Measurements from ENCODE around the gene DRD2.

The DRD2 gene

DNA sequence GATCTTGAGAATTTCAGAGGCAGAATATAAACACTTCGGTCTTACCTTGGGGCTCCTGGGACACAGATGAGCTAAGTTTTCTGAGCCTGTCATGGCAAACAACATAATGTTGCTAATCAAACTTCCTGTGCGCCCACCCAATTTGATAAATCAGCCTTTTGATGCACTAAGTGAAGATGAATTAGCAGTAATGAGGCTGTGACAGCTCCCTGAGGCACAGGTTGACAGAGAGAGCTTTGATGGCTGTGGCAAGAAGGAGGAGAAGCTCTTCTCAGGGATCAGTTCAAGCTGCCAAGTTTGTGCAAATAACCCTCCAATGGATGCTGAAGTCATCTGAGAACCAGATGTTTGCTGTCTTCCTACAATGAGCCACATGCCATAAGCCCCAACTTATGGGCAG is 34.4 kb downstream of the DRD2 start:
- no peak for DNase-seq

DNA sequence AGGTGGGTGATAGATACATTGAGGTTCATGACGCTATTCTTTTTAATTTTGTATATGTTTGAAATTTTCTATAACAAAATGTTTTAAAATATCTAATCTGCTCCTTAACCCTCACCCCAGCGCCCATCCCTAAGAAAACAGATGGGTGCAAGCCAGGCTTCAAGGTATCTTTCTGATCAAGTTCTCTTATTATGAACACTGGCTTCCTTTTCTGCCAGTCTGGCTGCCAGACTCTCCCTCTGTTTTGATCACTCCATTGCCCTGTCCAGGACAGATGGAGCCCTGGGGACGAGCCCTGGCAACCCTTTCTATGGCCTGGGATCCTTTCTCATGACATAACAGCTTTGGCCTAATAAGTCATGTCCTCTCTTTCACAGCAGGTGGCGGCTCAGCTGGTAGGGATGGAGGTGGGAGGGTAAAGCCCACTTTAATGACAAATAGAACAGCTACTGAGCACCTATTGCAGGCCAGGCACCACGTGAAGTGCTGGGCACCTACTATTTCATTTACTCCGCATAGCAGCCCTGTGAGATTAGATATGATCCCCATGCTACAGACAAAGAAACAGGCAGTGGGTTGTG is 38.4 kb downstream of the DRD2 start:
- no peak for DNase-seq

DNA sequence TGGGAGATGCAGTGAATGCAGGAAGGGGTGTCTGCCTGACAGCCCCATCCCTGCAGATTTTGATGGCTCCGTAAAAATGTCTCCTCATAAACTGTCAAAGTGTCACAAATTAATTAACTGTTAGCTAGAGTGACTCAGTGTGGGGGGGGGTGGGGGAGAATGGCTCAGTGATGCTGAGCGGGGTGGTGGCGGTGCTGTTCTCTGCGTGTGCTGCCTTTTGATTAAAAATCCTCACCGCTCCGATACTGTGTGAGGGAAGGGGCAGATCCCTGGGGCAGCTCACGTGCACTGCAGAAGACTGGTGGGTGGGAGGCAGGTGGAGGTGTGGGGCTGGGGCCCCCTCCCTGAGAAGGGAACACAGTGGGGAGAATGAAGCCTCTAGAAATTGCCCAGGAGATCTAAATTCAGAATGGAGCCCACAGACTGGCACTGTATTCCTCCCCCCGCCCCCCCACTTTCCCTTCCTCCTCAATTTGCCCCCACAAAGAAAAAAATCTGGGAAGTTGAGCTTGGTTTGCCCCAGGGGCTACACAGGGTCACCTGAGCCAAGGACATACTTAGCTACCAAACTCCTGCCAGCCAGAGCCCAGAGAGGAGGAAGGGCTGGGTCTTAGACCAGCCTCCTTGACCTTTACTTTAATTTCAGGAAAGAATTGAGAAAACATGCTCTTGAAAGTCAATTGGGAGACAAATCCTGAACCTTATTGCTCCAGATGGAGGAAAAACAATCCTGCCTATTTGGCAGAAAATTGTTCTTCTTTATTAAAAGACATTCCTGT is 39.8 kb downstream of the DRD2 start:
- no peak for DNase-seq

DNA sequence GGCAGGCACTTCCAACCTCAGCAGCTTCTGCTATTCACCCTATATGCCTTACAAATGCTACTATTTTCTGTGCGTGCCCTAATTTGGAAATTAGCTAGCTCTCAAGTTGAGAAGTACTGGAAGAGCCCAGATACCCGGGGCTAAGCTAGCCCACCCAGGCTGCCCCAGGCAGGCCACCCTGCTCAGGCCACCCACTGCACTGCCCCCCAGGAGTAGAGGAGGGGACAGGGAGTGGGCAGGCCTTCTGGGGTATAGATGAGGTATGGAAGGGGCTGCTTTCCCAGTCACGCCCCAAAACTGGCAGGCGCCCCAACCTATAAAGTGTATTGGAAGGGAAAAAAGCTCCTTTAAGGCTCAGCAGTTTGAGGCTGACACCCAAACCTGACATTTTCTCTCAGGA is 43.5 kb downstream of the DRD2 start:
- no peak for DNase-seq

DNA sequence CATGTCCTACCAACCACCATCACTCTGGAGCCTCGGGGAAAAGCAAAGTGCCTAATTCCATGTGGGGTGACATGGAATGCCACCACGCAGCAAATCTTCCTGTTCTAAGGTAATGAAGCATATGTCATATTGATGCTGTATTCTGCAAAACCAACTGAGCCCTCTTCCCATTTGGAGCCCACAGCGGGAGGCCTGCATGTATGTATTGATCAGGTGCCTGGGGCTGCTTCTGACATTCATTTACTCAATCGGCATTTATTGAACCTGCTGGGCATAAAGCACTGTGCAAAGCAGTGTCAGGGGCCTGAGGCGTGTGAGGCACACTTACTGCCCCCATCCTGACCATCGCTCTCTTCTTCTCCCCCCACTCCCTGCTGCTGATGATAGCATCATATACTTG is 48.5 kb downstream of the DRD2 start:
- DNase-seq: no peak

DNA sequence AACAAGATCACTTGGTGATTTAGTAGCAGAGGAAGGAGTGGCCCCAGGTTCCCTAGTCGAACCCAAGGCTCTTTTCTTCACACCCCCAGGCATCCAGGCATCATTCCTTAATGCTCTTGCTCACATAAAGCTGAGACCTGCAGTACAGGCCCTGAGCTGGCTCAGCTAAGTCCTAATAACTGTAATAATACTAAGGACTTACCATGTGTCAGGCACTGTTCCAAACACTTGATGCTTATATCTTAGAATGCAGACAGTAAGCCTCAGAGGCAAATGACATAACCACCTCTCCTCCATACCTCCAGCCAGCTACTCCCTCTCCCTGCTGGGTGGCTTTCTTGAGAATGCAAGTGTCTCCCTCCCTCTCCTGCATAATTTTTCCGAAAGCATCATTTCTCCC is 54.4 kb downstream of the DRD2 start:
- DNase-seq: no peak

DNA sequence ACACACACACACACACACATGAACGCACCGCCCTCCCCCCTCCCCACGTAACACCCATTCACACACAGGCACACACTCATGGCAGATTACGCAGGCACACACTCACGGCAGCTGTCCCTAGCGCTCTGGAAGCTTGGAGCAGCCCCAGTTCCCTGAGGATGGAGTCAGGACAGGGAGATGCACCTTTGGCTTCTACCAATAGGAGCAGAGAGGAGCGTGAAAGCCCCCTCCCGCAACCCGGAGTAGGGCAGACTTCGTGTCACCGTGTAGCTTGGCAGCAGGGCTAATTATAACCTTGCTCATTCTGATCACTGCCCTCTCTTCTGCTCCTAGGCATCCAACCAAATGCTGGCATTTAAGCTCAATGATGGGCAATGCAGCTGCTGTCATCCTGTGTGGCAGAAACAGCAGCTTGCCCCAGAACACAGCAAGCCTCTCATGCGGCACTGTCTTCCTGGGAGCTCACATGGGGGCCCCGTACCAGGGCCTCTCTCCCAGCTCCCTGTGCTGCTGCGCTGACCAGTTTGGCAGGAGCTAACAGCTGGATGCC is 55.7 kb downstream of the DRD2 start:
- no peak for DNase-seq

DNA sequence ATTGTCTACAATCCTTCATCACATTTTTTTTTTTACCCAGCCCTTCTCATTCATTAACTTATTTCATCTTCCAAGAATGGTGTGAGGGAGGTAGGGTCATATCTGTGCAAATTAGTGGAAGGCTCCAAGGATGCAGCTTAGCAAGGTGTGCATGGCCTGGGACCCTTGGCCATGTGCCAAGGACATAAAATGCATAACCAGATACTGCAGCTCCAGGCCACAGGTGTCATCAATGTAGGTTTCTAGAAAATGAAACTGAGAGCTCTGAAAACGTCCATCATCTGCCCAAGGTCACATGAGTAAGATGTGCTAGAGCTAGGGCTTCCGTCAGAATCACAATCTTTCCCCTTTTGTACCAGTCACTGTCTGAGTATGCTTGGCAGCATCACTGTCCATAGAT is 57.8 kb downstream of the DRD2 start:
- DNase-seq: no peak

DNA sequence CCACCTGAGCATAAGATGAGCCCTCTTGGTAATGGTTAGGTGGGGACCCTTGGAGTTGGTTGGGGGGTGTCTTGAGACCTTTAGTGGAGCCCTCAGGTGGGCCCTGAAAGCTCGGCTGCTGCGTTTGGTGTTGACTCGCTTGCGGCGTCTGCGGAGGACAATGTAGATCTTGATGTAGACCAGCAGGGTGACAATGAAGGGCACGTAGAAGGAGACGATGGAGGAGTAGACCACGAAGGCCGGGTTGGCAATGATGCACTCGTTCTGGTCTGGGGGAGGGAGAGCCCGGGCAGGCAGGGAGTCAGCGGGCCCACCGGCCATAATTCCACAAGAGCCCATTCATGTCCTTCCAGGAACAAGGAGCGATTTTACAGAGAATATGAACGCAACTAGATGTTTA is 59.9 kb downstream of the DRD2 start:
- DNase-seq: no peak

DNA sequence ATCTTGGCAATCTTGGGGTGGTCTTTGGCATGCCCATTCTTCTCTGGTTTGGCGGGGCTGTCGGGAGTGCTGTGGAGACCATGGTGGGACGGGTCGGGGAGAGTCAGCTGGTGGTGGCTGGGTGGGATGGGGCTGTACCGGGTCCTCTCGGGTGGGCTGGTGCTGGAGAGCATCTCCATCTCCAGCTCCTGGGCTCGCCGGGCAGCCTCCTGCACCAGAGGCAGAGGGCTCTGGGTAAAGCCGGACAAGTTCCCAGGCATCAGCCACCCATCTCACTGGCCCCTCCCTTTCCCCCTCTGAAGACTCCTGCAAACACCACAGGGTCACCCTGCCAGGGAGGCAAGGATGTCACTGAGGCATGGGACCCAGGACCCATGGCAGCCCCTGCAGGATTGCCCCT is 62.5 kb downstream of the DRD2 start:
- DNase-seq: no peak

DNA sequence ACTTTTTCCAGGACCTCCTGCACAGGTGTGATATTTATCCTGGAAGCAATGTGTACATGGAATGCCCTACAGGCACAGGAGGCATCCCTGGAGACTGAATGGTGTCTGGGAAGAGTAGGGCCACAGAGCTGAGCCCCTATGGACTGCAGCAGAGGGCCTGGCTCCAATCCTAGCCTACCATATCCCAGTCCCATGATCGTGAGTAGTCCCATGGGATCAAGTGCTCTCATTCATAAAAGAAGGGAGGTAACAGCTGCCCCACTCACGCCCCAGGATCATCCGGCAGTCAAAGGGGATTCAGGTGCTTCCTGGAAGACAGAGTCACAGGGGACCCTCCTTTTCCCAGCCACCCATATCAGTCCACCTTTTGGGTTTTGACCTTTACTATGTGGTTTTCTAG is 63.7 kb downstream of the DRD2 start:
- no peak for DNase-seq

DNA sequence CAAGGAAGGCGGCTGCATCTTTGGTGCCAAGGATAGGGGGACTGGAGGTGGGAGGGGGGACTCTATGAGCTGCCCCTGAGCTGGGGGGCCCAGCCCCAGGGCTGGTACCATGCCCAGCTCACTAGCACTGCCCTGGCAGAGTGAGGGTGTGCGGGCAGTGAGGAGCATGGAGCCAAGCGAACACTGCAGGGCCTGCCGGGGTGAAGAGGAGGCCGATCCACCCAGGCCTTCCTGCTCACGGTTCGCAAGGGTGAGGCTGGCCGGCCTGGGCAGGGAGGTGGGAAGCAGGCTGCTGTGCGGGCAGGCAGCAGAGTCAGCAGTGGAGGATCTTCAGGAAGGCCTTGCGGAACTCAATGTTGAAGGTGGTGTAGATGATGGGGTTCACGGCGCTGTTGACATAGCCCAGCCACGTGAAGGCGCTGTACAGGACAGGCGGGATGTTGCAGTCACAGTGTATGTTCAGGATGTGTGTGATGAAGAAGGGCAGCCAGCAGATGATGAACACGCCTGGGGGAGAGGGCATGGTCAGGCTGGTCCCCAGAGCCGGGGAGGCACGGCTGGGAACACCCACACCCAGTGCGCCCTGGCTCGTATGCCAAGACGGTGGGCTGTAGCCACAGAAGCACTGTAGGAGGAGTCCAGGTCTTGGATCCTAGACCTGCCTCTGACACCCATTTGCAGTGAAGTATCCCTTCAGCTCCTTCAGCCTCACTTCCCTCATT is 64.6 kb downstream of the DRD2 start:
- no peak for DNase-seq

DNA sequence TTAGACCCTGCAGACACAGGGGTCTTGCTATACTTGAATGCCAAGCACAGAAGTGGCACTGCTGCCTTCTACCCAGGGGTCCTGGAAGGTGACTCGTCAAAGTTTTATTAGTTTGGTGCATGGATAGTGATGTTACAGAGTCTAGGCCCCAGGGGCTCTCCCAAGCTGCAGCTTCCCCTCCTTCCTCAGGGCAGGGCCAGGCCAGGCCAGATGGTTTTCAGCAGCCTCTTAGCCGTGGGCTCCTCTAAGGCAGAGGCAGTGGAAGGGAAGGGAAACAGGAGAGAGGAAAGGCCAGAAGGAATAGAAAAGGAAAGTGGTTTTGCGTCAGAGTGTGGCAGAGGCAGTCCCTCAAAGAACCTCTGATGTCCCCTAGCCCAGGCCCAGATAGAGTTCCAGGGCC is 65.7 kb downstream of the DRD2 start:
- DNase-seq: no peak

DNA sequence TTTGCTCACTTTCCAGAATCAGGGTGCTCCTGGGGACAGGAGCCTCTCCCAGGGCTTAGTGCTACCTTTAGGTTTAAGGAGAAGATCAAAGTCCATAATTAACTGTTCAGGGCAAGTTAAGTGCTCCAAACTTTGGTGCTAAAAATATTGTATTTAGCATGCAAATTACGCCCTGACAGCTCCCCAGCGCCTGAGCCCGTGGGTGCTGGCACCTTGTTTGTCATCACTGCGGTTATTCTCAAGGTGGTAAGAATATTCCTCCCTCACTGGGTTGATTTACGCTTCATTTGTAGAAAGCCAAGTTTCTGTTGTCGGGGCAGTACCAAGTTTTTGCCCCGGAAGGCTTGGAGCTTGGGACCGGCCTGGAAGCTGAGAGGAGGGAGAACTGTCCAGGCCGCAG is 66.3 kb downstream of the DRD2 start:
- no peak for DNase-seq

DNA sequence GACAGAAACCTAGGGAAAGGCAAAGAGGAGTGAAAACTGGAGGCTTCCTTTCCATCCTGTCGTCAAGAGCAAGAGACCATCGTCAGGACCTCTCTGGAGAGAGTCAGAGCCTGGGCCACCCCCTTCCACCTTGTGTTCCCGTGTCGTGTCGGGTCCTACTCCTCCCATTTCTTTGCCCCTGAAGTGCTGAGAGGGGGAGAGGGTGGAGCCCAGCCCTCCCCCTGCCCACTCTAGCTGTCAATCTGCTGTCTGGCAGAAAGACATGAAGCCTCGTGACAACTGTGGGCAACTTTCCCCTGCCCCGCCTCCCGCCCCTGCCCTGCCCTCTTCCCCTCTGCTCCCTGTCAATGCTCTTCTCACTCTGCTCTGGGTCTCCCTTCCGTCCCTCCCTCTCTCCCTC is 67.0 kb downstream of the DRD2 start:
- no peak for DNase-seq

DNA sequence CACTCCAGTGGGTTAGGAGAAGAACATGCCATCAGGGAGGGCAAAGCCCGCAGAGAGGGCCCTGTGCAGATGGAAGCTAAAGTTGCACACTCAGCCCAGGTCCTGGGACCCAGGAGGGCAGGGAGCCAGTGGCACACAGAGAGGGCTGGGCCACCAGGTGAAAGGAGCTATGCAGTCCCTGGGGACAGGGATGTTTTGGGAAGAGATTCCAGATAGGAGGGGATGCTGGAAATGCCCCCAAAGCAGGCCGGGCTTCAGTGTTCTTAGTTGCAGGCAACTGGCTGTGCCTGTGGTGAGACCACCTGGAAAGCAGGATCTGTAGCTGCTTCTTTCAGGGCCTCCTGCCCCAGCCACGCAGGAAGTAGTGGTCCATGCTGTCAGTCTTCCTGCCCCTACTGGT is 68.0 kb downstream of the DRD2 start:
- no peak for DNase-seq

DNA sequence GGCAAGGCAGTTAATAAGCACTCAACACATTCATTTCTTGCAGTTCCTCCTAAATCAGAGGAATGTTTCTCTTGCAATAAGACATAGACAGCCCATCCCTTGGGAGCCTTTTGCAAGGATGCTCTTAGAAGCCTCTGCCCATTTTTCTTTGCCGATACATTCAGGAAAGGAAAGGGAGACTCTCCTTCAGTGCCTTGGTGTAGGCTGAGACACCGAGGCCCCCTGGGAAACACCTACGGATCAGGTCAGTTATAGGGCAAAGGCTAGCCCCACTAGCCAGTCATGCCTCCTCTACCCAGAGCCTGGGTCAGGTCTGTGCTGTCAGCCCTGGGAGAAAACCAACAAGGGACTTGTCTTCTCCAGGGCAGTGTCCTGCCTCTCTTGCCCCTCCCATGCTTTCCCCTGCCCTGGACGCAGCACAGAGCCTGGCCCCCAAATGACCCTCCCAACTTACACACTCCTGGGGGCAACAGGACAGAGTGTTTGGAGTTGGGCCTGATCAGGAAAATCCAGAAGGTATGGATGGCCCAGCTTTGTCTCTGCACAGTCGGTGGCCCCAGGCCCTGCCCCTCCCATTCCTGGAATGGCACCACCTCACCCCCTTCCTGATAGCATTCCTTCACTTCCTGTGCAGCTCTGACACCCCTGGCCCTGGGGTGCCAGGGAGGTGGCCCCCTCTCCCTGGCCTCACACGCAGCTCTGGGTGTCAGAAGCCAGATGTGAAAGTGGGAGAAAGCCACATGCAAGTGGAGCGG is 69.3 kb downstream of the DRD2 start:
- DNase-seq: no peak

DNA sequence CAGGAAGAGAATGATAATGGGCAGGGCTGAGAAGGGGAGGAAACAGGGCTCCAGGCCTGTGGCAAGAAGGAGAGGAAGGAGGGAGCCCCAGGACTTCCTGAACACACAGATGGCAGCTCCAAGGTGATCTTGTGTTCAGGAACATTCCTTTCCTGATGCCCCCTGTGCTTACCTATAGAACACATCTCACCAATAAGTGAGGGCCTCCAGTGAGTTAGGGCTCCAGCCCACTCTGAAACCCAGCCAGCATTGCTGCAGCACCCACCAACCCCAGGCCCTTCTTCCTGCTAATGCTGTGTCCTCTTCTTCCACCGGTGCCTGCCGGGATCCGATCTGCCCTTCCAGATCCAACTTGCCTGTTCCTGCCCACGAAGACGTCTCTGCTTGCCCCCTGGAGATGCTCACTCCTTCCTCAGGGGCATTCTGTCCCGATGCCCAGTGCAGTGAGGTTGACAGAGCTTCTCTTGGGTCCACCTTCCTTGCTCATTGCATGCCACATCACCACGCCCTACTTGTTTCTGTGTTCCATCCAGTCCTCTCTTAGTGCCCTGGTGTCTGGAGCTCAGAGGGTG is 70.3 kb downstream of the DRD2 start:
- DNase-seq: no peak

DNA sequence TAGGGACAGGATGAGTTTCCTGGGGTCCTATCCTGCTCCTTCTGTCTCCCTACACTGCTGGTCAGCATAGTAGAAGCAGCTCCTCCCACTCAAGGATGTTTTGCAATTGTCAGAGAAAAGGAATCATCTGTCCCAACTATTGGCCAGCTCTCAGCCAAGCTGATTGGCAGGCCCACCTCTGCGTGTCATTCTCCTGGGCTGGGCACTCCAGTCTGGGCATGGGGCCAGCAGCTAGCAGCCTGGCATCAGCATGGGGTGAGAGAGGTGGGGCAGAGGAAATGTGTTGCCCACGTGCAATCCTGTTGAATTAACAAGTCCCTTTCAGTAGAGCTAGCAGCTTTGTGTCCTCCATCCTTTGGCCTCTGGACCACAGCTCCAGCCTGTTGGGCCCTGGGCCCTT is 73.5 kb downstream of the DRD2 start:
- peak; percentile 7 for DNase-seq

DNA sequence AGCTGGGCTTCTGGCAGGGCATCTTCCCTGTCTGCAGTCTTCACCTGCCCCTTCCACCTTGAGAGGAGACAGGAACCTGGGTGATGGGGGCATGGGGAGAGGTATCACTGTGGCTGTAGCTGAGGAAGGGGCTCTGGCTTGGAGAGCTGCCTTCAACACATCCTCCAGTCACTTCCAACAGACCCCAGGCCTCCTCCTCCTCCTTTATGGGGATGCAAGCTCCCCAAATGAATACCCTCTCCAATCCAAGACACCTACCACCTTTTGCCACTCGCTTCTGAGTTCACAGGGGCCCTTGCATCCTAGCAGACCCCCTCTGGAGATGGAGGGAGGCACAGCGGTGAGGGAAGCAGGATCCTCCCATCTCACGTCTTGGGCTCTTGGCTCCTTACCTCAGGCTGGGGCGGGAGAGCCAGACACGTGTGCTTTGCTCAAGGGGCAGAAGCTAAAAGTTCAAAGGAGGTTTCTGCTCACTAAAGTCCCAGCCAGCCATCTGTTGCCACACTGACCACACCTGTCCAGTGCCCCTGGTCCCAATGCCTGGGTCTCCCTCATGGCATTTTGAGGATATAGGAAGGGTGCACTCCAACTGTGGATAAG is 74.5 kb downstream of the DRD2 start:
- DNase-seq: no peak

DNA sequence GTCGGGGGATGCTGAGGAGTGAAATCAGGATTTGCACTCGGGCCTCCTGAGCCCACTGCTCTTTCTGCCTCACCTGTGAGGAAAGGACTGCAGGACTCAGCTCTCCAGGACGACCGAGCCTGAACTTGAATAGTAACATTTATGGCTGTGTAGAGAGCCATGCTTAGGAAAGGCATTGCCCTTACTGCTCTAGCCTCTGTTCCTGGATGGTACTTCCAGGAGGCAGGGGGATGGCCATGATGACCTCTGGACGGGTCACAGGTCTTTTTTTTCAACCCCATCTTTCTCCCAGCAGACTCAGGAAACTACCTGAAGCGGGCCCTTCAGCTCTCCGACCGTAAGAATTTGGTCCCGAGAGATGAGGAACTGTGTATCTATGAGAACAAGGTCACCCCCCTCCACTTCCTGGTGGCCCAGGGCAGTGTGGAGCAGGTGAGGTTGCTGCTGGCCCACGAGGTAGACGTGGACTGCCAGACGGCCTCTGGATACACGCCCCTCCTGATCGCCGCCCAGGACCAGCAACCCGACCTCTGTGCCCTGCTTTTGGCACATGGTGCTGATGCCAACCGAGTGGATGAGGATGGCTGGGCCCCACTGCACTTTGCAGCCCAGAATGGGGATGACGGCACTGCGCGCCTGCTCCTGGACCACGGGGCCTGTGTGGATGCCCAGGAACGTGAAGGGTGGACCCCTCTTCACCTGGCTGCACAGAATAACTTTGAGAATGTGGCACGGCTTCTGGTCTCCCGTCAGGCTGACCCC is 76.3 kb downstream of the DRD2 start:
- no peak for DNase-seq

DNA sequence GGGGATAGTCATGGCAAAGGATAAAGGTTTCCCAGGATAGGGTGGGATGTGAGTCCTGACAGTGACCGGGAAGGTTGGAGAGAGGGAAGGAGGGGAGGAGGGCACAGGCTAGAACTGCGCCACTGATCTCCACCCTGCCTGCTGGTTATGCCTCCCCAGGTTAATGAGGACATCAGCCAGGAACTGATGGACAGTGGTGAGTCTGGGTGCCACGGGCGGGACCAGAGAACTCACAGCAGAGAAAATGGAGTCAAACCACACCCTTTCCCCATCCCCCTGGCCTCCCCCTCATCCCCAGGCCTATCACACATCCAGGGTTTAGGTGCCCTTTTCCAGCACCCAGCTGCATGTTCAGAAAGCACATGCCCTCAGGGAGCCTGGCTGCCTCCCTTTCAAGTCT is 77.4 kb downstream of the DRD2 start:
- no peak for DNase-seq

Data from suppressor macrophage treated with lipopolysaccharide for 4 hours (primary cell).